ENCODE data around the gene IL20RA. TPM values are rescaled to one million over a fixed set of nuclear protein-coding genes. Genes with fewer than 3 reads are reported as not detected.

The IL20RA gene
- polyA plus RNA-seq, 3 donors = not detected

- H3K36me3 Mint-ChIP-seq = no peaks in the 10 kb centered on the region
These were observed 13.3 kb upstream of the IL20RA start for GRCh38 chr6:137058037-137058436.

DNA sequence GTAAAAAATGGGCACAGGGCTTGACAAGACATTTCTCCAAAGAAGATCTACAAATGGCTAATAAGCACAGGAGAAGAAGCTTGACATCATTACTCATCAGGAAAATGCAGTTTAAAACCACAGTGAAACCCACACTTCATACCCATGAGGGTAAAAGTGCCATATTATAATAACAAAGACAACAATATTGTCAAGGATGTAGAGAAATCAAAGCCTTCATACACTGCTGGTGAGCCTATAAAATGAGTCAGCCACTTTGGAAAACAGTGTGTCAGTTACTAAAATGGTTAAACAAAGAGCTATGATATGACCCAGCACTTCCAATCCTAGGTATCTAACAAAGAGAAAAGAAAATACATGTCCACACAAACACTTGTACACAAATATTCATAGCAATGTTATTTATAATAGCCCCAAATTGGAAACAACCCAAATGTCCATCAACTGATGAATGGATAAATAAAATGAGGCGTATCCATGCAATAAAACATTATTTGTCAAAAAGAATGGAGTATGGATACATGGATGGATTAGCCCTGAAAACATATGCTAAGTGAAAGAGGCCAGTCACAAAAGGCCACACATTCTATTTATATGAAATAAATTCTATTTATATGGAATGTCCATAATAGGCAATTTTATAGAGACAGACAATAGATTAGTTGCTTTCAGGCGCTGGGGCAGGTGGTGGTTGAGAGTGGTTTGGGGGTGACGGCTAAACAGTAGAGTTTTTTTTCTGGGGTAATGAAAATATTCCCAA is 11.5 kb upstream of the IL20RA start:
- H3K4me2 ChIP-seq (replicated peaks; ENCODE audit: extremely low read depth, low read length, poor library complexity, severe bottlenecking) = no peak overlapping the region
- Mint-ChIP-seq H3K9me3 (peaks cover 0 to 8% (median 1%) of the 10 kb centered on the region in 7 donors), H3K27ac (no peak overlapping the region), H3K27me3 (ENCODE audit: low read depth in 3 of 3) (peaks cover 17 to 51% (median 31%) of the 10 kb centered on the region in 3 donors), H3K4me1 (no peaks in the 10 kb centered on the region), H3K4me3 (peak overlapping the region in 1 of 2 donors; percentile 68), H3K36me3 (no peaks in the 10 kb centered on the region)
- no CpG with 5 or more reads among the region's 3 CpGs for WGBS (ENCODE audit: insufficient coverage)
- peaks cover 17 to 43% of the 10 kb centered on the region in 2 donors for H3K27me3 ChIP-seq (ENCODE audit: control insufficient read depth in 2 of 2, insufficient read depth in 2 of 2, low read length in 2 of 2)
- no peaks in the 10 kb centered on the region for H4K20me1 ChIP-seq (ENCODE audit: insufficient read depth, low read length)
- no peak for DNase-seq
- no peak overlapping the region for H3K9ac ChIP-seq (ENCODE audit: insufficient read depth, low read length, poor library complexity, severe bottlenecking)
- H3K9me3 ChIP-seq (replicated peaks in 1 of 2; ENCODE audit: control insufficient read depth in 1 of 2, insufficient read depth in 1 of 2, low read length in 2 of 2) = no peaks in the 10 kb centered on the region
- no peak overlapping the region for H3K27ac ChIP-seq (ENCODE audit: low read depth in 1 of 2, low read length in 2 of 2)
- no peaks in the 10 kb centered on the region for H3K79me2 ChIP-seq (ENCODE audit: insufficient read depth, low read length)
- H2AFZ ChIP-seq (ENCODE audit: insufficient read depth, low read depth, low read length, poor library complexity, severe bottlenecking) = no peak overlapping the region
- intact Hi-C loops (cut with micrococcal nuclease) = no loop called here
- H3K4me1 ChIP-seq (ENCODE audit: control insufficient read depth in 1 of 2, insufficient read depth in 2 of 2, low read length in 2 of 2) = no peaks in the 10 kb centered on the region
- no peak for TF ChIP-seq CTCF (IDR thresholded peaks at IDR 0.05)
- no peaks in the 10 kb centered on the region for H3K36me3 ChIP-seq (replicated peaks in 1 of 2; ENCODE audit: control insufficient read depth in 1 of 2, insufficient read depth in 2 of 2, low read length in 2 of 2)
- H3K4me3 ChIP-seq (replicated peaks in 1 of 3; ENCODE audit: low read depth in 2 of 3, low read length in 3 of 3) = no peak overlapping the region

More at GRCh38 chr6:137058037-137058436, 13.3 kb upstream of the IL20RA start:
- H3K27ac ChIP-seq (ENCODE audit: low read depth in 1 of 2, low read length in 2 of 2) = no peak overlapping the region
- peaks cover 14 to 27% of the 10 kb centered on the region in 2 donors for H3K27me3 ChIP-seq (ENCODE audit: control insufficient read depth in 2 of 2, insufficient read depth in 2 of 2, low read length in 2 of 2)
- Mint-ChIP-seq H3K4me3 (no peak overlapping the region), H3K4me1 (no peaks in the 10 kb centered on the region), H3K27ac (no peak overlapping the region), H3K9me3 (peaks cover 0 to 3% (median 0%) of the 10 kb centered on the region in 7 donors), H3K27me3 (ENCODE audit: low read depth in 3 of 3) (peaks cover 9 to 35% (median 28%) of the 10 kb centered on the region in 3 donors)
- no peak overlapping the region for H3K9ac ChIP-seq (ENCODE audit: insufficient read depth, low read length, poor library complexity, severe bottlenecking)
- H3K4me2 ChIP-seq (replicated peaks; ENCODE audit: extremely low read depth, low read length, poor library complexity, severe bottlenecking) = no peak overlapping the region
- no peaks in the 10 kb centered on the region for H3K36me3 ChIP-seq (replicated peaks in 1 of 2; ENCODE audit: control insufficient read depth in 1 of 2, insufficient read depth in 2 of 2, low read length in 2 of 2)
- H3K4me3 ChIP-seq (replicated peaks in 1 of 3; ENCODE audit: low read depth in 2 of 3, low read length in 3 of 3) = no peak overlapping the region
- H3K79me2 ChIP-seq (ENCODE audit: insufficient read depth, low read length) = no peaks in the 10 kb centered on the region
- H4K20me1 ChIP-seq (ENCODE audit: insufficient read depth, low read length) = no peaks in the 10 kb centered on the region
- TF ChIP-seq CTCF (IDR thresholded peaks at IDR 0.05) = no peak
- H2AFZ ChIP-seq (ENCODE audit: insufficient read depth, low read depth, low read length, poor library complexity, severe bottlenecking) = no peak overlapping the region
- WGBS (ENCODE audit: insufficient coverage) = 100% methylated on average over 1 of the region's 3 CpGs
- DNase-seq = no peak
- no peaks in the 10 kb centered on the region for H3K4me1 ChIP-seq (ENCODE audit: control insufficient read depth in 1 of 2, insufficient read depth in 2 of 2, low read length in 2 of 2)
- intact Hi-C loops (cut with micrococcal nuclease) = no loop called here
- H3K9me3 ChIP-seq (replicated peaks in 1 of 2; ENCODE audit: control insufficient read depth in 1 of 2, insufficient read depth in 1 of 2, low read length in 2 of 2) = no peaks in the 10 kb centered on the region

Data from CD14-positive monocyte (primary cell).